Suprapubic skin (tissue), 4 donors: Measurements from ENCODE around the gene FAM131A. TPM values are rescaled to one million over a fixed set of nuclear protein-coding genes. Genes with fewer than 3 reads are reported as not detected.

Source experiments
- DNase-seq, 2 donors: peaks; one replicate each; pipeline ENCODE4 v3.0.0-alpha.2; 2019; ENCODE audit warnings: low spot score in 2 of 2
- H3K27ac ChIP-seq: fragments of 200-600 bp; sonication (generic); one replicate; pipeline ENCODE4 v1.5.1; 2019
- H3K27me3 ChIP-seq: fragments of 200-600 bp; sonication (generic); one replicate; pipeline ENCODE4 v1.5.1; 2019
- H3K36me3 ChIP-seq: fragments of 200-600 bp; sonication (generic); one replicate; pipeline ENCODE4 v1.5.1; 2019
- H3K4me1 ChIP-seq: fragments of 200-600 bp; sonication (generic); one replicate; pipeline ENCODE4 v1.5.1; 2019
- H3K4me3 ChIP-seq: fragments of 200-600 bp; sonication (generic); one replicate; pipeline ENCODE4 v1.5.1; 2019; ENCODE audit warnings: mild to moderate bottlenecking
- H3K9me3 ChIP-seq: fragments of 200-600 bp; sonication (generic); one replicate; pipeline ENCODE4 v1.5.1; 2019
- EP300 ChIP-seq: sonication (generic); formaldehyde crosslinking; IDR thresholded peaks from one replicate; pipeline ENCODE4 v1.6.1; 2017; ENCODE audit warnings: antibody characterized with exemption
- POLR2A ChIP-seq, 2 donors: fragments of 450-650 bp; IDR thresholded peaks; one replicate each; pipeline ENCODE4 v1.6.1; 2017; ENCODE audit warnings: antibody characterized with exemption in 2 of 2, mild to moderate bottlenecking in 2 of 2, moderate library complexity in 2 of 2
- POLR2AphosphoS5 ChIP-seq, 3 donors: sonication (generic); formaldehyde crosslinking; IDR thresholded peaks; one replicate each; pipeline ENCODE4 v1.6.1; 2017; ENCODE audit warnings: antibody characterized with exemption in 3 of 3
- WGBS: methylation state at CpG from one replicate; pipeline ENCODE4 v1.1.5; 2018; 5-methylcytosine and 5-hydroxymethylcytosine counted together
- total RNA-seq, 4 donors: library from RNA; depleted of rRNA; stranded (reverse); fragments of >200 nt; gene quantifications; one replicate each; pipeline ENCODE4 v1.1.0, GENCODE V29; 2016
- TF ChIP-seq, protein P1 (sequence below), 2 donors: fragments of 200-600 bp in 1 of 2; fragments of 450-650 bp in 1 of 2; sonication (generic) in 1 of 2; IDR thresholded peaks; one replicate each; pipeline ENCODE4 v1.5.1; 2016 to 2019; ENCODE audit warnings: antibody characterized with exemption in 2 of 2, mild to moderate bottlenecking in 1 of 2, moderate library complexity in 1 of 2

Gene FAM131A
- total RNA-seq, 4 donors from 2014 or later, result 54.4 to 77.9 (median 65.3) TPM

DNA sequence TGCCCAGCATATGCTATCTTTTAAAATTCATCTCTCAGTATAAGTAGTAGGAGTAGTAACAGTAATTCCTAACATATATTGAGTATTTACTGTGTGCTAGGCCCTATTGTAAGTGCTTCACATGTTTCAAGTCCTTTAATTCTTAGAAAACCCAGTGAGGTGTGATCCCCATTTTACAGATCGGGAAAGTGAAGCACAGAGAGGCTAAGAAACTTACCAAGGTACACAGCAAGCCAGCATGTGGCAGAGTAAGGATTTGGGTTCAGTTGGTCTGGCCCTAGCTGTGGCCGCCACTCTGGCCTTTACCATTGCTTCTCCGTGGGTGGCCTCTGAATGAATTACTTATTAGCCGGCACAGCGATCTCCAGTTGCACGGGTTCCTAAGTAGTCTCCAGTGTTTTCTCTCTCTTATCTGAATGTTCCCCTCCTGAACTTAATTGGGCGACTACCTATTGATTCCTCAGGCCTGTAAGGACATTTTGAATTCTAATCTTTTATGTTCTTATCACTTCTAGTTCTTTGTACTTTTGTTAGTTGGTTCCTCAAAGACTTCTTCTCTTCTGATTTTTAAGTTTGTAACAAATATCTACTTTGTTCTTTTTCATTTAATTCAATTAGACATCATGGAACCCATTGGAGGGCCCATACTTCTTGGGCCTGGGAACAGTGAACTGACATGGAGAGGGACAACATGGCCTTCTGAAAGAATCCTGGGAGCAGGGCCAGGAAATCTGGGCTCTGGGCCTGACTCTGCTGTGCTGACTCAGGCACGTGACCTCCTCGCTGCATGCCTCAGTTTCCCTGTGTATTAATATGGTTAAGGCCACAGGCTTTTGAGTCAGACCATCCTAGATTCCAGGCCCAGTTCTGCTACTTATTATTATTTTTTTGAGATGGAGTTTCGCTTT is 12.4 kb downstream of the FAM131A start:
- WGBS, result 89% methylated on average over 10 of the region's 10 CpGs

DNA sequence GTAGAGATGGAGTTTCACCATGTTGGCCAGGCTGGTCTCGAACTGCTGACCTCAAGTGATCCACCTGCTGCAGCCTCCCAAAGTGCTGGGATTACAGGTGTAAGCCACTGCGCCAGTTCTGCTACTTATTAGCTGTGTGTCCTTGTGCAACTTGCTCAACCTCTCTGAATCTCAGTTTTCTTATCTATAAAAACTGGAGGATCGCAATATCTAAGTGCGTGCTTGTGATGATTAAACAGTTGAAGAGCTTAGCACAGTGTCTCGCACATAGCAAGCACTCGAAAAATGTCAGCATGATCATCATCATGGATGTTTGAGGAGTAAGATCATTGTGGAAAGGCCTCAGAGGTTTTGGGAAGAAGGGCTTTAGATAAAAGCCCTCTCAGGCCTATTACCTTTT is 13.2 kb downstream of the FAM131A start:
- Histone ChIP-seq H3K27ac (no peak overlapping the region), H3K36me3 (peaks cover 3% of the 10 kb centered on the region), H3K9me3 (no peaks in the 10 kb centered on the region), H3K4me3 (no peak overlapping the region), H3K27me3 (no peaks in the 10 kb centered on the region), H3K4me1 (peaks cover 24% of the 10 kb centered on the region)
- 95% methylated on average over 6 of the region's 6 CpGs for WGBS
- no peak for DNase-seq
- TF ChIP-seq POLR2AphosphoS5 (IDR thresholded peaks at IDR 0.05) (no peak), POLR2A (IDR thresholded peaks at IDR 0.05) (no peak), EP300 (no peak)
- TF ChIP-seq, protein P1, sequence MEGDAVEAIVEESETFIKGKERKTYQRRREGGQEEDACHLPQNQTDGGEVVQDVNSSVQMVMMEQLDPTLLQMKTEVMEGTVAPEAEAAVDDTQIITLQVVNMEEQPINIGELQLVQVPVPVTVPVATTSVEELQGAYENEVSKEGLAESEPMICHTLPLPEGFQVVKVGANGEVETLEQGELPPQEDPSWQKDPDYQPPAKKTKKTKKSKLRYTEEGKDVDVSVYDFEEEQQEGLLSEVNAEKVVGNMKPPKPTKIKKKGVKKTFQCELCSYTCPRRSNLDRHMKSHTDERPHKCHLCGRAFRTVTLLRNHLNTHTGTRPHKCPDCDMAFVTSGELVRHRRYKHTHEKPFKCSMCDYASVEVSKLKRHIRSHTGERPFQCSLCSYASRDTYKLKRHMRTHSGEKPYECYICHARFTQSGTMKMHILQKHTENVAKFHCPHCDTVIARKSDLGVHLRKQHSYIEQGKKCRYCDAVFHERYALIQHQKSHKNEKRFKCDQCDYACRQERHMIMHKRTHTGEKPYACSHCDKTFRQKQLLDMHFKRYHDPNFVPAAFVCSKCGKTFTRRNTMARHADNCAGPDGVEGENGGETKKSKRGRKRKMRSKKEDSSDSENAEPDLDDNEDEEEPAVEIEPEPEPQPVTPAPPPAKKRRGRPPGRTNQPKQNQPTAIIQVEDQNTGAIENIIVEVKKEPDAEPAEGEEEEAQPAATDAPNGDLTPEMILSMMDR (IDR thresholded peaks at IDR 0.05), result no peak

More for the DNA sequence above, 12.4 kb downstream of the FAM131A start:
- H3K27me3 ChIP-seq, result no peaks in the 10 kb centered on the region
- peaks cover 2% of the 10 kb centered on the region for H3K36me3 ChIP-seq
- TF ChIP-seq POLR2A (IDR thresholded peaks at IDR 0.05) (no peak), POLR2AphosphoS5 (IDR thresholded peaks at IDR 0.05) (no peak), EP300 (no peak)
- TF ChIP-seq, protein P1 (IDR thresholded peaks at IDR 0.05), result no peak
- no peak overlapping the region for H3K4me3 ChIP-seq
- no peak overlapping the region for H3K27ac ChIP-seq
- no peaks in the 10 kb centered on the region for H3K9me3 ChIP-seq
- H3K4me1 ChIP-seq, result peaks cover 32% of the 10 kb centered on the region
- DNase-seq, result no peak

DNA sequence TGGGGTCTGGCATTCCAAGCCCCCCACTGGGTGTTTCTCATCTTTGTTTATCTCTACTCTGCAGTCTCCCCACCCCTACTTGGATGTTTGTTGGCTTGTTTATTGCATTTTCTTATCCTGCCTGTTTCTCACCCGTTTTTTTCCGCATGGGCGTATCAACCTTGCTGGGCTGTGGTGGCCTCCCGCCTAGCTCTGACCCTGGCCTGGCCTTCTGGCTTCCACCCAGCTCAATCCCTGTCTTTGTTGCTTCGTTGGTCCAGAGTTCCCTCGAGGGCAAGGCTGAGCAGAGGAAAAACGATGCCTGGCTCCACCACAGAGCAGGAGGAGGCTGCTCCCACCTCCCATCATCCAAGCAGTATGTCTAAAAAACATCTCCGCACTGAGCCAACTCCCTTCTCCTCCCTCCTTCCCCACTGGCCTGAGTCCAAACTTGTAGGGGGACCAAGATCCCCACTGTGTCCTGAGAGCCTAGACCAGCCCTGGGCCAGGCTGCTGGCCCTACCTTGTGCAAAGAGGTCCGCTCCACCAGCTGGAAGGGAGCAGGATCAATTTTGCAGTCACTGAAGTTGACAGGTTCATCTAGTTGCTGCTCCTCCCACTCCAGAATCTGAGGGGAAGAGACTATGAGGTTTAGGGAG is 14.2 kb downstream of the FAM131A start:
- Histone ChIP-seq H3K27ac (no peak overlapping the region), H3K4me3 (no peak overlapping the region), H3K27me3 (no peaks in the 10 kb centered on the region), H3K36me3 (peaks cover 3% of the 10 kb centered on the region), H3K4me1 (peaks cover 15% of the 10 kb centered on the region), H3K9me3 (no peaks in the 10 kb centered on the region)
- DNase-seq, result no peak
- TF ChIP-seq POLR2AphosphoS5 (IDR thresholded peaks at IDR 0.05) (no peak), EP300 (no peak), POLR2A (IDR thresholded peaks at IDR 0.05) (no peak)
- TF ChIP-seq, protein P1 (IDR thresholded peaks at IDR 0.05), result no peak
- 55% methylated on average over 9 of the region's 9 CpGs for WGBS

DNA sequence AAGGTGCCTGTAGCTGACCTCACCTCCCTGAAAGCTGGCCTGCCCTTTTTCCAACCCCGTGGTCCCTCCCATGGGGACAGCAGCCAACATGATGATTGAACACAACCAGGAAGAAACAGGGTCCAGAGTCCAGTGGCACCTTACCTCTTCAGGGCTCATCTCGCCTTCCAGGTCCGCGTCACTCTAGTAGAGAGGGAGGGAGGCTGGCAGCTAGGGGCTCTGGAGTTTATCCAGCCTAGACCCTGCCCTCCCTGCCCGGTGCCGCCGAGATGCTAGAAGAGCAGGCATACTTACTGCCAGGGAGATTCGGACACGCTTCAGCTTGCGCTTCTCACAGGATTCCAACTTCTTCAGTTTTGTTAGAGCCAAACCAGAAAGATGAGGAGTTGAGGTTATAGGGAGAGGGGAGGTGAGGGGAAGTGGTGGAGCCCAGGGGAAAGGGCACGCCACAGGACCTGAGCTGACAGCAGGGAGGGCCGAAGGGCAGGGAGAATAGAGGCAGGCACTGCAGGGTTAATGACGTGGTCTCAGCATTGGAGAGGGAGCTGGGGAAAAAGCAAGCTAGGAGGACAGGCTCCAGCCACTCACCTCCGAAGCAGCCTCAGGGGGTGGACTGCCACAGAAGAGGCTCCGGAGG is 14.9 kb downstream of the FAM131A start:
- H3K4me3 ChIP-seq, result no peak overlapping the region
- TF ChIP-seq EP300 (no peak), POLR2AphosphoS5 (IDR thresholded peaks at IDR 0.05) (no peak), POLR2A (IDR thresholded peaks at IDR 0.05) (no peak)
- TF ChIP-seq, protein P1 (IDR thresholded peaks at IDR 0.05), result no peak
- WGBS, result 61% methylated on average over 14 of the region's 15 CpGs
- DNase-seq, result no peak
- no peaks in the 10 kb centered on the region for H3K27me3 ChIP-seq
- H3K27ac ChIP-seq, result no peak overlapping the region
- peaks cover 6% of the 10 kb centered on the region for H3K36me3 ChIP-seq
- H3K4me1 ChIP-seq, result peaks cover 15% of the 10 kb centered on the region
- H3K9me3 ChIP-seq, result no peaks in the 10 kb centered on the region
